Keratinocyte (primary cell): ENCODE measurements around the gene KLF6.

ENCODE experiments used
- CTCF ChIP-seq, 3 experiments: IDR thresholded peaks in 1 of 3; conservative IDR thresholded peaks in 1 of 3; optimal IDR thresholded peaks in 1 of 3; 2 replicates in 2 of 3; 3 replicates in 1 of 3; pipeline versions ENCODE3 to v1.5.1; 2011; ENCODE audit warnings: low read length in 3 of 3, mild to moderate bottlenecking in 3 of 3, moderate library complexity in 2 of 3, control low read depth in 1 of 3, inconsistent platforms in 1 of 3; ENCODE audit not compliant: insufficient read depth in 2 of 3; ENCODE audit errors: extremely low read depth in 1 of 3
- EZH2 ChIP-seq: IDR thresholded peaks from one replicate; pipeline ENCODE4 v1.6.1; 2012; ENCODE audit warnings: inconsistent platforms, mild to moderate bottlenecking, low read length, moderate library complexity

- TF ChIP-seq CTCF (optimal IDR thresholded peaks at IDR 0.05 in 1 of 3, IDR thresholded peaks at IDR 0.05 in 1 of 3, conservative IDR thresholded peaks at IDR 0.05 in 1 of 3; ENCODE audit: extremely low read depth in 1 of 3, insufficient read depth in 2 of 3, low read length in 3 of 3) (no peak), EZH2 (no peak)
These were observed 2.3 kb downstream of the KLF6 start for GRCh38 chr10:3782451-3783315.
